A549 (cell line): ENCODE results near the gene NOSTRIN. TPM values are rescaled to one million over a fixed set of nuclear protein-coding genes. Genes with fewer than 3 reads are reported as not detected.

Source experiments
- polyA plus RNA-seq, 4 experiments: library from polyadenylated mRNA; depleted of rRNA in 3 of 4; stranded (reverse); fragments of >200 nt; fragmentation: RNase III in 1 of 4; extraction: RNeasy Plus Mini Kit Qiagen cat#74134 plus additional on column Dnase treatment in 1 of 4; gene quantifications; 2 replicates in 3 of 4; 3 replicates in 1 of 4; pipeline ENCODE4 v1.2.3, GENCODE V29; 2011 to 2017

Gene NOSTRIN
- polyA plus RNA-seq, 2 of the 4 experiments (the other 2 are of a cell fraction): 2.5 to 11.7 TPM

Other genes starting within 250 kb of the NOSTRIN start
- gene SPC25, start 87.8 kb downstream of the NOSTRIN start, polyA plus RNA-seq (2011; rRNA removed): 15.9 and 23.9 TPM in 2 replicates
- gene SPC25, start 87.8 kb downstream of the NOSTRIN start, polyA plus RNA-seq (2017; fragmentation: RNase III; extraction: RNeasy Plus Mini Kit Qiagen cat#74134 plus additional on column Dnase treatment): 25.1 to 29.1 TPM (median 27.8 TPM) in 3 replicates
- gene G6PC2, start 98.7 kb downstream of the NOSTRIN start, polyA plus RNA-seq (2011; rRNA removed): not detected in 2 replicates
- gene G6PC2, start 98.7 kb downstream of the NOSTRIN start, polyA plus RNA-seq (2017; fragmentation: RNase III; extraction: RNeasy Plus Mini Kit Qiagen cat#74134 plus additional on column Dnase treatment): not detected in 3 replicates
- 0.01 TPM in 1 of 2 replicates, not detected in the other for gene ABCB11, start 228.7 kb downstream of the NOSTRIN start, polyA plus RNA-seq (2011; rRNA removed)
- gene ABCB11, start 228.7 kb downstream of the NOSTRIN start, polyA plus RNA-seq (2017; fragmentation: RNase III; extraction: RNeasy Plus Mini Kit Qiagen cat#74134 plus additional on column Dnase treatment): 0.01 to 0.03 TPM in 2 of 3 replicates, not detected in the other